Inflammatory macrophage treated with lipopolysaccharide for 4 hours (primary cell): ENCODE data around the gene ZNF70.

Experiments
- DNase-seq: peaks from one replicate; pipeline ENCODE4 v3.0.0-alpha.2; 2020

The ZNF70 gene

GRCh38 chr22:23689414-23689813, 61.5 kb downstream of the ZNF70 start:
- no peak for DNase-seq
